NCI-H2196 treated with DMSO at 0.1 percent for 48 hours (cell line): ENCODE measurements around the gene MTHFS.
"Not testable (repeated sequence)": the region's sequence is repeated elsewhere in the genome, so short reads cannot be mapped to it uniquely, and the experiment has no call there.

Source experiments
- DNase-seq: peaks from one replicate; lab custom pipeline; 2025; ENCODE audit not compliant: unreplicated experiment; lab: John Stamatoyannopoulos, UW

The MTHFS gene

DNA sequence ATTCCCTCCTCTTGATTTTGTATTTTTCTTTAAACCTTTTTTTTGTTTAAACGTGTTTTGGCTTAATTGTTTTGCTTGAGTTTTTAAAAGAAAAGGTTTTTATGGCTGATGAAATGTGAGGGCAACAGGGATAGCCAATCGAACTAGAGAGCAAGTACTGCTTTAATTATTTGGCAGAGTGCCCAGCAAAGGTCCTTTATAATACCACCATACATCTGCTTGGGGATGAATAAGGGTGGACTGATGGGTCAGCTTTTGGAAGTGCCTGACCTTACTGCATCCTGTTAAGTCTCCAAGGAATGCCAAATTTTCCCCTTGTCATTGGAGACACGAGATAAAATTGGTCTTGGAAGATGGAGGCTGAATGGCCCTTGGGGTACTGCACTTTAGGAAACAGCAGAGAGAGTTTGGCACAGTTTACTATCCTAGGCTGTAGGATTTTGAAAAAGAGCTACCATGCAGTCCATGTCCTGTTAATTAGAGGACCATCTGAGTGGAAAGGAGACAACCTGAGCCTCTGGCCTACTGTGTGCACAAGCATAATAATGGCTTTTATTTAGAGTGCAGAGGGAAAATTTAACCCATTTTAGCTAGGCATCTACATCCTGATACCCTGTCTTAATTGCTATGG, 19.8 kb upstream of the MTHFS start:
- no peak for DNase-seq

DNA sequence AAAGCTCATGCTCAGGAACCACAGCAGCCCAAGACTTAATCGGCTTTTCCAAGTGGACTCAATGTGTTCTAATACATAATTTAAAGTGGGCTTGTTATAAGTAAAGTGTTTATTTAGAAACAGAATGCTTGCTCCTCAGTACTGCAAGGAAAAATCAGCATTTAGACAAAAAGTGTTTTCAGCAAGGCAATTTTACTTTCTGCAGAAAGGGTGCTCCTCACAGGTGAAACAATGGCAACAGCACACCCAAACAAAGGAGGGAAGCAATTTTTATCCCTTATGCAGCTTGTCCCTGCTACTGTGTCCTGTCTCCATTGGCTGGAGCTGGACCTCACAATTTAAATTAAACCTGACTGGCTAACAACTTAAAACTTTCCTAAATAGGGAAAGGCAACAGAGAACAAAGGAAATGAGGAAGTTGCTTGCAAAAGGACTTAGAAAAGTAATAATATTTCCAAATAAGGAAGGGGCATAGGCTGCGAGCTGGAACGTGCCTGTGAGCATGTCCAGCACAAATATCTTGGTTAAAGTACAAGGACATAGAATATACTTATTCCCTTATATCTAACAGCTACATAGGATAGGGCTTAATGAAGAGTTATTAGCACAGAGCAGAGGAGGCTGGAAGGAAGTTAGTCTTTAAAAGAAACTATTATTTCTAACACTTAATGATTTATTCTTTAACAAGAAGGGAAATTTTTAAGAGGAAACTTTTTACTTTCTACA, 19.1 kb upstream of the MTHFS start:
- DNase-seq, result not testable (repeated sequence)

DNA sequence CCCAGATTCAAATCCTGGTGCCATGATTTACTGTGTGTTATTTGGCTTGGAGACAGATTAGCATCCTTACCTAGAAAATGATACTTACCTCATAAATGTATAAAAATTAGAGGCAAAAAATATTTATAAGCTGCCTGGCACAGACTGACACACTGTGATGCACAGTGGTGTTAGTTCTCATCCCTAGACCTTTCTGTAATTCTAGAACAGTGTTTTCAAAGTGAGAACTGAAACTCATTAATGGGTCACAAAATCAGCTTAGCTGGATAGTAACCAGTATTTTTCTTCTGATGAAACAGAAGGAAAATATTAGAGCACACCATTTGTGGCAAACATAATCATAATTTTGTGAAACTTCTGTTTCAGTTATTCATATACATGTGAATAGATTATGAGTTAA, 17.9 kb upstream of the MTHFS start:
- DNase-seq, result no peak

DNA sequence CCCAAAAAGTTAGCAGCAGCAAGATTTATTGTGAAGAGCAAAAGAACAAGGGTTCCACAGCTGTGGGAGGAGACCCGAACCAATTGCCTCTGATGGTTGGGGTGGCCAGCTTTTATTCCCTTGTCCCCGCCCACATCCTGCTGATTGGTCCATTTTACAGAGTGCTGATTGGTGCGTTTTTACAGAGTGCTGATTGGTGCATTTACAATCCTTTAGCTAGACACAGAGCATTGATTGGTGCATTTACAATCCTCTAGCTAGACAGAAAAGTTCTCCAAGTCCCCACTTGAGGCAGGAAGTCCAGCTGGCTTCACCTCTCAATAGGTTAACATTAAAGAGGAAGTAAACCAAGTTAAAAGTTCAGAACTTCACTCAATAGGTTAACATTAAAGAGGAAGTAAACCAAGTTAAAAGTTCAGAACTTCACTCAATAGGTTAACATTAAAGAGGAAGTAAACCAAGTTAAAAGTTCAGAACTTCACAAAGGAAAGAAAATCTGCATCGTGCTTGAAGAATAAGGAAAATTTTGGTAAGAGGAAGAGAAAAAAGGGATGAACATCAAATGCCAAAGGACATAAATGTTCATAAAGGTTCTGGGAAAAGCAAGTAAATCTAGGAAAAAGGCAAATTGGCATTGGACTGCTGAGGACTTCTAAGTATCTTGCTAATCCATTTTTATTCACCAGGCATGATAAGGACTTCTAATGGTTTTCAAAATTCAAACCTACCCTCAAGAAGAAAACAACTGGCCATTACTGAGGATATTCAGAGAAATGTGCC, 12.9 kb upstream of the MTHFS start:
- not testable (repeated sequence) for DNase-seq

DNA sequence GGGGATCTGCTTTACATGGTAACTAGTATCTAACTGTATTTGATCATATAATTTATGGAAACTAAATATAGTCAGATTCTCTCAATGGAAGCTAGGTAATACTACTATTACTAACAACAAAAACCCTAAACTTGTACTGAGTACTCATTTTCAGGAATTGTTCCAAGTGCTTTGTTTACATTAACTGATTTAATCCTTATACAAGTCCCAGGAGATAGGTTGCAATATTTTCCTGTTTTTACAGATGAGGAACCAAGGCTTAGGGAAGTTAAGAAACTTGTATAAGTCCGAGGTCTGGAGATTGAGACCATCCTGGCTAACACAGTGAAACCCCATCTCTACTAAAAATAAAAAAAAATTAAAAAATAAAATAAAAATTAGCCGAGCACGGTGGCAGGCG, 7.5 kb upstream of the MTHFS start:
- no peak for DNase-seq

DNA sequence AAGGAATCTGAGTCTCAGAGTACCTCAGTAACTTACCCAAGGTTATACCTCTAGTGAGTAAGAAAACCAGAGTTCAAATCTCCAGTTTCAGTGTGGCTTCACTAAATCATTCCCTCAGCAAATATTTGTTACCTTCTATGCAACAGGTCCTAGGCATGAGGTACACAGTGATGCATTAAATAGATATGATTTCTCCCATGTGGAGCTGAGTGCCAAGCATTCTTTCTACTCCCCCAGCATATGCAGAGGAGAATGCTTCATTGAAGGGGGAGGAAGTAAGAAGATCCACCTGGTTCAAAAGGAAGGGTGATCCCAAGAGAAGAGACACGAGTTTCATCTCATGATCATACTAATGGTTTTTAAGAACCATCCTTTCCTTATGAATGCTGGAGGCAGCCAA, 6.8 kb upstream of the MTHFS start:
- DNase-seq, result no peak

DNA sequence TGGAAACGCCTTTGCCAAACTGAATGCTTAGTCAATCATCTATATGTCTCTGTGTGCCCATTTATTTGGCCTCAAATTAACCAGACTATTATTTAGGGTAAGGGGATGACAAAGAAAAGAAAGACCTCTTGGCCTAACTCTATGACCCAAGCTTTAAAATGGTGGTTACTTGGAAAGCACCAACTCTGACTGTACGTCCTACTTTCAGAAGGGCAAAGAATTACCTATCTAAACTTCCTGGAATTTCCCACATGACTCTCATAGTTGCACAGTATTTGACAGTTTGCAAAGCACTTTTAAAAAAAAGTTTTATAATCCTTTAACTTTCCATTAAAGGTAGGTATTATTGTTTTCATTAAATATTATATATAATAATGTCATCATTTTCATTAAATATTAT, 6.3 kb upstream of the MTHFS start:
- DNase-seq, result no peak

DNA sequence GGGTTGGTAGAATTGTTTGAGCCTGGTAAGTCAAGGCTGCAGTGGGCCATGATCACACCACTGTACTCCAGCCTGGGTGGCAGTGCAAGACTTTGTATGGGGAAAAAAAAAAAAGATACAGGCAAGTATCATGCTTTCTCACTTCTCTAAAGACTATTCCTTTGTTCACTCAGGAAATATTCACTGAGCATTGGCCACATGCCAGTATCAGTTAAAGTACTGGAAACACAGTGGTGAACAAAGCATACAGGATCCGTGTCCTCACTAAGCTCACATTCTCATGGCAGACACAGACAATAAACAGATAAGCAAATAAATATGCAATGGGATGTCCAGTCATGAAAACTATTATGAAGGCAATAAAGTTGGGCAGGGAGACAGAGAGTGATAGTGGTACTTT, 5.1 kb upstream of the MTHFS start:
- DNase-seq, result no peak

DNA sequence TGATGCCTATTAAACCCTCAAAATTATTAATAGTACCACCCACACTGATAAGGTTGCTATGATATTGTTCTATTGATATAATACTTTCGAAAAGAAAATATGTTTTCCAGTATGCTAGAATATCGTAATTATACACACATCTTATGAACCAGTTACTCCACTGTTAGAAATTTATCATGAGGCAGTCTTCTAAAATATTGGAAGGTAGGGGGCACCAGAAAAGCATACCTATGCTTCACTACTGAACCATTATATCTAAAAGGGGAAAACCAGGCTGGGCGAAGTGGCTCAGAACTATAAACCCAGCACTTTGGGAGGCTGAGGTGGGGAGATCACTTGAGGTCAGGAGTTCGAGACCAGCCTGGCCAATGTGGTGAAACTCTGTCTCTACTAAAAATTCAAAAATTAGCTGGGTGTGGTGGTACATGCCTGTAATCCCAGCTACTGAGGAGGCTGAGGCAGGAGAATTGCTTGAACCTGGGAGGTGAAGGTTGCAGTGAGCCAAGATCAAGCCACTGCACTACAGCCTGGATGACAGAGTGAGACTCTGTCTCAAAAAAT, 4.1 kb upstream of the MTHFS start:
- not testable (repeated sequence) for DNase-seq

DNA sequence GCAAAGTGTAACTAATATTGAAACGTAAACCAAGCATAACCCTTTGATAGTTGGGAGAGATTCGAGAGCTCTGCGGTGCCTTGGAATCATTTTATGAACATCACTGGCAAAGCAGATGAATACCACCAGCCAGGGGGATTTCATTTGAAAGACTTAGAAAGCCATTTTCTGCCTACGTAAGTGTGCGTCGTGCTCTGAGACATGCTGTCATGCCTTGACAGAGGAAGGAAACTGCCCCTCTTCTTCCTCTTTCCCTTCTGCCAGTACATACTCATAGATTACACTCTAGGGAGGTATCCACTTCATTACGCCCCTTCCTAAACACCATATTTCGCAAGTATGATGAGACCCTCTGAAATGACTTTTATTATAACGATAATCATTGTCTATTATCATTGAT, 3.3 kb upstream of the MTHFS start:
- no peak for DNase-seq

DNA sequence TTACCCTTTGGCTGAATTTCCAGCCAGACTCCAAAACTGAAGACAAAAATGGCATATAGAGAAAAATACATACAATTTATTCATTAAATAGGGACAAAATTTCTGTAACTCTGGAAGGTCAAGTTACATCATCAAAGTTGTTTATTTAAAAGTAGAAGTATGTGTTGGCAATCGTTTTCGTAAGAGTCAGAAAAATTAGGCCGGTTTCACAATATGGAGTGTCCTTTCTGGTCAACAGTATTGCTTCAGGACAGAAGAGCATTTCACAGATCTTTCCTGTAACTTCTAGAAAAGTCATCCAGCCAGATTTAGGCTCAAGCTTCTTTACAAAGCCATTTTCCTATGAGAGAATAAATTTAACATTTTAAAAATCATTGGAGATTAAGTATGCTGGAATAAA, 2.0 kb upstream of the MTHFS start:
- not testable (repeated sequence) for DNase-seq

DNA sequence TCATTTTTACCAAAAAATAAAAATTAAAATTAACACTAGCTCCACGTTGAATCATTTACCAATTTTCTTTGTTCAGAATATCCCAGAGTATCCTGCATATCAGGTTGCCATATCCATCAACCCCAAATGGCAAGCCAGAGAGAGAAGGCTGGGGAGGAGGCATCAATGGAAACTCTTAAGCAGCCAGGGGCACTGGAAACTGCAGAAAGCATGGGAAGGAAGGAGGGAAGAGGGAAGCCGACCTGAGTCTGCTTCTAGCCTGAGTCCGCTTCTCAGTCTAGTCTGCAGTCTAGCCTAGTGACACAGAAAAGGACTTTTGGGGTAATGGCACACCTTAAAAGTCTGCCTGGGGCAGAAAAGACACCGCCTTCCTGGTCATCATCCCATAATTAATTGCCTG, 1.6 kb upstream of the MTHFS start:
- no peak for DNase-seq

DNA sequence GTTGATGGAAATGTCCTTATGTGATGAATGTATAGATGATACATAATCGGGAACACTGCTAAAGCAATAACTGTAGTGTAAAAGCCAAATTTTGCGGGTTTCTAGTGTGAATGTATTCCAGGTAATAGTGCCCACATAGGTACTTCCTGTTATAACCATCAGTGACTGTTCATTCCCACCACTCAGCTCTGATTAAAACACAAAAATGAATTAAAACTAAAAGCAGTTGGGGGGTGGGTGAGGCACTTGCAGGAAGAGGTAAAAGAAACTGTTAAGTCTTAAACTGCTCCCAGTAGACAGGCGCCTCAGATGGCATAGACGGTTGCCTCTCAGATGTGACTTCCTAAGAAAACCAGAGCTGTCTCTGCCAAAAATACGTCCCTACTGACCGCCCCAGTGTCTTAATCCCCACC, 893 bp upstream of the MTHFS start:
- DNase-seq, result no peak

DNA sequence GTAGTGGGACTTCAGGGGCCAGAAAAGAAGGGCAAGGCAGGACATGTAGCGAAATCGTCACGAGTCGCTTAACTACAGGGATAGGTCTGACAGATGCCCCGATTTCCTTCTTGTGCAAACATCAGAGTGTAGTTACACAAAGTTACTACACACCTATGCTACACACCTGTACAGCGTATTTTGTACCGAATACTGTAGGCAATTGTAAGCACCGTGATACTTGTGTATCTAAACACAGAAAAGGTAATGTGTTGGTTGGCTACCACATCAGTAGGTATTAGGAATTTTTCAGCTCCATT, 515 bp upstream of the MTHFS start:
- no peak for DNase-seq

DNA sequence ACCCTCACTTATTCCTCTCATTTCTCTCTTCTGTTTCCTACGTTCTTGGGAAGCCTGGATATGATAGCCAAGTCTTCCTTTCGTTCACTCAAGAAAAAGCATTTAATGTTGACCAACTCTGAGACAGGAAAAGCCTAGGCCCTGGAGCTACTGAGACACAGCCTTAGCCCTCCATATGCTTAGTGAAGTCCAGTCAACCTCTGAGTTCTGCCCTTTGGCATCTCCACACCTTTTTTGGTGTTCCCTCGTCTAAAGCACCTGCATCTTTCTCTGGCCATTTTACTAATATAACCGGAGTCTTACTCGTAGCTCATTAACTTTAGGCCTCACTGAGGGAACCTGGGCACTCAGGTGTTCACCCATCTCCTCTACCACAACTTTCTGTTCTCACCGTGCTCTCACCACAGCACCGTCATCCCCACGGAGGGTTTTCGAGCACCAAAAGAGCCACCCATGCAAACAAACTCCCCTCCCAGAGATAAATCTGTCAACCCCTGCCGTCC, 632 bp downstream of the MTHFS start:
- DNase-seq, result no peak

DNA sequence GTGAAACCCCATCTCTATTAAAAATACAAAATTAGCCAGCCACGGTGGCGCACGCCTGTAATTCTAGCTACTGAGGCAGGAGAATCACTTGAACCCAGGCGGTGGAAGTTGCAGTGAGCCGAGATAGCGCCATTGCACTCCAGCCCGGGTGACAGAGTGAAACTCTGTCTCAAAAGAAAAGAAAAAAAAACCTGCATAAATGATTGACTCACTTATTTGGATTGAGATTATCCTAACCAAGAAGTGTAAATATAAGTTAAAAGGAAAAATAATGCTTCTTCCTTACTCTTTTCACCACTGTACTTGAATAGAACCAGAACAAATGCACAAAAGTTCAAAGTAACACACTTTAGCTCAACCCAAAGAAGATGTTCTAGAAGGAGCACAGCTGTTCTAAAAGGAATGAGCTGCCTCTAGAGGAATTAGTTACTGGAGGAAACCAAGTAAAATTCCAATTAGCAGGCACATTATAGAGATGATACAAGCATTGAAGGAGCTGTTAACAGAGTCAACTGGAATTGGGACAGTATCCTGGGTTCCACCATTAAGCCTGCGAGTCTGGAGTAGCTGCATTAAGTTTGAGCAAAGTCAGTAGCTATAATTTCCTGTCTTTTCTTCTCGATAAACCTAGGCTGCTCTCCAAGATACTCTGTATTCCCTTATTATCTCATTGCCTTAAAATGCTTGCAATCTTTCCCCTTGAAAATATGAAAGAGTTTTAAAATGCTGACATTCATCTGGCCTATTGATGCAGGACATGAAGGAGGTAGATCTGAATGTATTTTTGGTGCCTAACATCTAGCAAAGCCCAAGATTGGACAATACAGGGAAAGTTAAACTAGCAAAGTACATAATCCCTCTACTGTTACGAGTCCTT, 9.5 kb downstream of the MTHFS start:
- no peak for DNase-seq

DNA sequence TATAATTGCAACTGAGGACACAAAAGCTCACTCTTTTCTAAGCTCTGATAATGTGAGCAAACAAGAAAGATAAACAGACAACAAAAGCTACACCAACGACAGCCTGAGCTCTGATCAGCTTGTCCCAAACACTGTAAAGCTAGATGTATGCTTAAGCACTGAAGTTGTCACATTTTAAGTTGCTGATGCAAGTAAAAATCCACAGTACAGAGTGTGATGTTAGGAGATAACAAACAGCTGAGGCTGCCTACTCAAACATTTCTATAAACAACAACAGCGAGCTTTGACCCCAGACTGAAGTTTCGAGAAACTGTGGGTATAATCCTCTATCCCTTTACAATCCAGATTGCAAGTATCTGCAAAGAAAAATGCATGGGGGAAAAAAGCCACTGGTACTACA, 10.7 kb downstream of the MTHFS start:
- DNase-seq, result no peak

DNA sequence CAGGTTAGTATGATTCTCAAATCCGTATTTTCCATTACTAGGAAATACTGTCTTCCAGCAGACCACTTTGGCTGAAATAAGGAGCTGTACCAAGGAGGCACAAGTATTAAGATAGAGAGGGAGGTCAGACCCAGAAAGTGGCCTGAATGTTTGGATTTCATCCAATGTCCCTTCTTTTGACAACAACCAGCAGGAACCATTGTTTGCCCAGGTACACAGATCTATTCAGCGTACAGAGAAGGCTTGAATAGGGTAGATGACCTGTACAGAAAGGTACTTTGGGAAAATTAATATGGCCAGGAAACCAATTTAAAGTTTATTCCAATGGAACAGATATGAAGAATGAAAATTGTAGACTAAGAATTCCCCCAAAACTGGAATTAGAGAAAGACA, 12.6 kb downstream of the MTHFS start:
- DNase-seq, result no peak

DNA sequence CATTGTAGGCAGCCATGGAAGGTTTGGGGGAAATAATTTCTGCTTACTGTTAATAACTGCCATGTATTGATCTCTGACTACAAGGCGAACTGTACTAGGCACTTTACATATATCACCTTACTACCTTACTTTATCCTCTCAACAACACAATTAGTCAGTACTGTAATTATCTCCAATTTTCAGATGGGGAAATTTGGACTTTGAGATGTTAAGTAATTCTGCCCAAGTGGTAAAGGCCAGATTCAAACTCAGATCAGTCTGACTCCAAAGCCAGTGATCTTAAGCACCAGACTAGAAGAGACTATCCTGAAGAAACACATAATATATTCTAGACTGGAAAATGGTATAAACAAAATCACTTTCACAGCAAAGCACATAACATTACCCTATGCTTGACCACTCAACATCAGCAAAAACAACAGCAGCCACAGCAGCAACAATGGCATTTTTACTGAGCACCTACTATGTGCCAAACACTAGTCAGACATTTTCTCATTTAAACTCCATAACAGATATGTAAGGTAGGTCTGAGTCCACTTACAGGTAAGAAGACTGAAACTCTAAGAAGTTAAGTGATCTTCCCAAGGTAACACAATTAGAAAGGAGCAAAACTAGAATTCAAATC, 13.1 kb downstream of the MTHFS start:
- DNase-seq, result no peak

DNA sequence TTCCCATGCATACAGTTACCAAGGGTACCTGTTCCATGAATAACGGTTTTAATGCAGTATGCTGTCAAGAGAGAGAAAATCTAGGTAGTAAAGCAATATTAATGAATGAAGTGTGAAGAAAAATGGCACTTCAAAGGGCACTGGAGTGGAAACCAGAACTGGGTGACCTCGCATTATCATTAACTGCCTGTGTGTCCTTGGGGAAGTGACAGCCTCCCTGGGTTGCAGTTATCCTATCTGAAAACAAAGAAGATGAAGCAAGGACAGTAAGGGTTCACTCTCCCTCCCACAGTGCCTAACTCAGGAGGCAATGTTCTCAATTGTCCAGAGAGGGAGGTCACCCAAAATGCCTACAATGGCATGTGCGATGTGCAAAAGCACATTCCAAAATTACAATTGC, 15.1 kb downstream of the MTHFS start:
- DNase-seq, result no peak

DNA sequence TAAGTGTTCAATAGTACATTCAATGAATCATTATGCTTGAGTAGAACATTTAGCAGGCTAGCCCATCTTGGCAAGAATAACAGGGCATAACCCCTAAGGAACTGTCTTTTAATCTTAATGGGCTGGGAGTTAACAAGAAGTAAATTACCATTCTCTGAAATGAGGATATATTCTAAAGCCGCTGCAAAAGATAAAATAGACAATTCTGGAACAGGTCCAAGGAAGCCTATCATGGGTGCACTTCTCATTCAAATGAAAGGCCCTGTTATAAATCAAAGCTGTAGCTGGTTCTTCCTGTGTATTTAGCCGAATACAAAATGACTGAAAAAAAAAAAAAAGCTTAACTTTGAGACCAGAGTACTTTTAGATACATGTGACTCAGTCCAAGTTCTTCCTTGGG, 15.6 kb downstream of the MTHFS start:
- DNase-seq, result no peak
